ENCODE results near the gene ECEL1. TPM values are rescaled to one million over a fixed set of nuclear protein-coding genes. Genes with fewer than 3 reads are reported as not detected.

ECEL1 gene
- total RNA-seq, 6 experiments from 2014 or later = 0.22 to 1.3 (median 0.83) TPM; not detected in 2

DNA sequence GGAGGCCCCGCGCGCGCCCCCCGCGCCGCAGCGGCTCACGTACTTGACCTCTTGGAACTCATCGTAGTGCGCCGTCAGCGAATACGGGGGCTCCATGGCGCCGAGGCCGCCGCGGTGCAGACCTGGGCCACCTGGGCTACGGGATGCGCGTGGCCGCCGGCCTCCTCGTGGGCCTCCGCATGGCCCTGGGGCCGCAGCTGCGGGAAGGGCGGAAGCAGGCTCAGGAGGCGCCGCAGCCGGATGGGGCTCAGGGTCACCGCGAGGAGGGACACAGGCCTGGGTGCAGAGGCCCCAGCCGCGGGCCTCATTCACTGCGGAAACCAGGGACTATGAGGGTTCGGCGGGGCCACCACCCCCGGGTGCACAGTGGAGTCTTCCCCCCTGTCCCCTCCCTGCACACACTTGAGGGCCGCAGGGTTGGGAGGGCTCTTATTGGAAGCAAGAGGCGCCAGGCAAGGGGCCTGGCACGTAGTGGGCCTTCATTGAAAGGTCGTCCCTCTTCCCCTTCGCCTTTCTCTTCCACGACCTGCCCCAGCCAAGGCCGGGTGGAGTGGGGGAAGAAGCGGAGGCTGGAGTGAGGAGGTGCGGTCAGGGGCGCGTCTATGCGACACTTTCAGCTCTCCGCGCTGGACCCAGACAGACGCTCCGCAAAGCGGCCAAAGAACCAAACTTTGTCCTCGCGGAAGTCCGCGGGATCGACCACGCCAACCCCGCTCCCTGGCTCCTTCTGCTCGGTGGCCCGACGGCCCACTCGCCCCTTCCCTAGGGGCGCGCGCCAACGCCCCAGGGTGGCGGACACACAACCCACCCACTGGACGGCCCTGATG lies 863 bp downstream of the ECEL1 start:
- Histone ChIP-seq H3K4me1 (peaks cover 0 to 8% (median 0%) of the 10 kb centered on the region in 4 donors), H3K27me3 (peaks cover 0 to 16% of the 10 kb centered on the region in 2 donors), H3K4me3 (no peak overlapping the region), H3K36me3 (no peaks in the 10 kb centered on the region), H3K27ac (no peak overlapping the region), H3K9me3 (no peaks in the 10 kb centered on the region)
- intact Hi-C loops (cut with DNase I) = no loop called here
- TF ChIP-seq, protein P1, sequence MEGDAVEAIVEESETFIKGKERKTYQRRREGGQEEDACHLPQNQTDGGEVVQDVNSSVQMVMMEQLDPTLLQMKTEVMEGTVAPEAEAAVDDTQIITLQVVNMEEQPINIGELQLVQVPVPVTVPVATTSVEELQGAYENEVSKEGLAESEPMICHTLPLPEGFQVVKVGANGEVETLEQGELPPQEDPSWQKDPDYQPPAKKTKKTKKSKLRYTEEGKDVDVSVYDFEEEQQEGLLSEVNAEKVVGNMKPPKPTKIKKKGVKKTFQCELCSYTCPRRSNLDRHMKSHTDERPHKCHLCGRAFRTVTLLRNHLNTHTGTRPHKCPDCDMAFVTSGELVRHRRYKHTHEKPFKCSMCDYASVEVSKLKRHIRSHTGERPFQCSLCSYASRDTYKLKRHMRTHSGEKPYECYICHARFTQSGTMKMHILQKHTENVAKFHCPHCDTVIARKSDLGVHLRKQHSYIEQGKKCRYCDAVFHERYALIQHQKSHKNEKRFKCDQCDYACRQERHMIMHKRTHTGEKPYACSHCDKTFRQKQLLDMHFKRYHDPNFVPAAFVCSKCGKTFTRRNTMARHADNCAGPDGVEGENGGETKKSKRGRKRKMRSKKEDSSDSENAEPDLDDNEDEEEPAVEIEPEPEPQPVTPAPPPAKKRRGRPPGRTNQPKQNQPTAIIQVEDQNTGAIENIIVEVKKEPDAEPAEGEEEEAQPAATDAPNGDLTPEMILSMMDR (IDR thresholded peaks at IDR 0.05) = no peak
- no peak for TF ChIP-seq POLR2A (IDR thresholded peaks at IDR 0.05)
- DNase-seq = peak in 2 of 3 donors; percentile 16 to 53
- ATAC-seq = no peak
- 5% methylated on average over 4 of the region's 74 CpGs for WGBS (ENCODE audit: insufficient coverage, low coverage, low lambda C conversion rate, missing lambda C conversion rate)

DNA sequence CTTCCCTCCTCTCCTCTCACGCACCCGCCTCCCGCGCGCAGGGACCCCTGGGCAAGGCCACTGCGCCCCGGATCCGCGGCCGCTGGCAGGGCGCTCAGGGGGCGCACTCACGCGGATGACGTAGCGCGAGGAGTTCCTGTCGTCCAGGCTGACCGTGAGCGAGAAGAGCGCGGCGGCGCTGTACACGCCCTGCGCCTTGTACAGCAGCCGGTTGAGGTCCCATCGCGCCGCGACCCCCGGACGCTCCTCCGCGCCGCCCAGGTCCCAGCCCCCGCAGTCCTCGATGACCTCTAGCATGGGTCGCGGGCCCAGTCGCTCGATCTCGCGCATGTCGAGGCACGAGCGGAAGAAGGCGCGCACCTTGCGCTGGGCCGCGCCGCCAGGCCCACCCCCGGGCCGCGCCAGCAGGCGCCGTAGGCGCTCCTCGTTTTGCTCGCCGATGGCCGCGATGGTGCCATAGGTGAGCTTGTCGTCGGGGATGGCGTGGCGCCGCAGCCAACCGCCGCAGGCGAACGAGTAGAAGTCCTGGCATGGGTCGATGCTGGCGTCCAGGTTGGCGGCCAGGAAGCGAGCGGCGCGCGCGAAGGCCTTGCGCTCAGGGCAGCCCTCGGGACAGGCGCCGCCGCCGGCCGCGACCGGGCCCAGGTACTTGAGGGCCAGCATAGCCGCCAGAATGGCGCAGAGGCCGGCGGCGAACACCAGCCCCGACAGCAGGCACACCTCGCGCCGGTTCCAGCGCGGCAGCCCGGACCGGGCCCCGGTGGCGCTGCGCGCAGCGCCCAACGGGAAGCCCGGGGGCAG lies 1.7 kb downstream of the ECEL1 start:
- Histone ChIP-seq H3K4me1 (peaks cover 0 to 8% (median 0%) of the 10 kb centered on the region in 4 donors), H3K27me3 (peaks cover 0 to 16% of the 10 kb centered on the region in 2 donors), H3K27ac (no peak overlapping the region), H3K36me3 (no peaks in the 10 kb centered on the region), H3K4me3 (no peak overlapping the region), H3K9me3 (no peaks in the 10 kb centered on the region)
- no peak for TF ChIP-seq POLR2A (IDR thresholded peaks at IDR 0.05)
- TF ChIP-seq, protein P1 (IDR thresholded peaks at IDR 0.05) = no peak
- WGBS (ENCODE audit: insufficient coverage, low coverage, low lambda C conversion rate, missing lambda C conversion rate) = 4% methylated on average over 25 of the region's 111 CpGs
- DNase-seq (peak in 1 of 3 donors; percentile 17), ATAC-seq (no peak)
- intact Hi-C loops (cut with DNase I) = no loop called here

GRCh38 chr2:232485348-232485756 lies 2.3 kb downstream of the ECEL1 start:
- H3K9me3 ChIP-seq = no peaks in the 10 kb centered on the region
- ATAC-seq (no peak), DNase-seq (no peak)
- H3K4me3 ChIP-seq = no peak overlapping the region
- intact Hi-C loops (cut with DNase I) = no loop called here
- H3K36me3 ChIP-seq = no peaks in the 10 kb centered on the region
- no peak overlapping the region for H3K27ac ChIP-seq
- WGBS (ENCODE audit: insufficient coverage, low coverage, low lambda C conversion rate, missing lambda C conversion rate) = 8% methylated on average over 8 of the region's 22 CpGs
- peaks cover 0 to 8% (median 0%) of the 10 kb centered on the region in 4 donors for H3K4me1 ChIP-seq
- no peak for TF ChIP-seq POLR2A (IDR thresholded peaks at IDR 0.05)
- TF ChIP-seq, protein P1 (IDR thresholded peaks at IDR 0.05) = no peak
- peaks cover 0 to 16% of the 10 kb centered on the region in 2 donors for H3K27me3 ChIP-seq

- DNase-seq = peak in 1 of 3 donors; percentile 10
- TF ChIP-seq POLR2A (IDR thresholded peaks at IDR 0.05) = no peak
- TF ChIP-seq, protein P1 (IDR thresholded peaks at IDR 0.05) = no peak
Observed at GRCh38 chr2:232484628-232485347, 2.8 kb downstream of the ECEL1 start.

More at GRCh38 chr2:232484628-232485347, 2.8 kb downstream of the ECEL1 start:
- Histone ChIP-seq H3K36me3 (no peaks in the 10 kb centered on the region), H3K9me3 (no peaks in the 10 kb centered on the region), H3K4me1 (peaks cover 0 to 8% (median 0%) of the 10 kb centered on the region in 4 donors), H3K4me3 (no peak overlapping the region), H3K27ac (no peak overlapping the region), H3K27me3 (peaks cover 0 to 16% of the 10 kb centered on the region in 2 donors)
- WGBS (ENCODE audit: insufficient coverage, low coverage, low lambda C conversion rate, missing lambda C conversion rate) = 63% methylated on average over 3 of the region's 12 CpGs
- intact Hi-C loops (cut with DNase I) = no loop called here
- ATAC-seq = no peak

All from right lobe of liver (tissue), 6 donors.